Inferior parietal cortex (tissue), 1 donor: ENCODE results near the gene ISLR.

Source experiments
- DNase-seq: peaks from one replicate; pipeline ENCODE4 v3.0.0-alpha.2; 2016; ENCODE audit errors: extremely low spot score

The ISLR gene

DNA sequence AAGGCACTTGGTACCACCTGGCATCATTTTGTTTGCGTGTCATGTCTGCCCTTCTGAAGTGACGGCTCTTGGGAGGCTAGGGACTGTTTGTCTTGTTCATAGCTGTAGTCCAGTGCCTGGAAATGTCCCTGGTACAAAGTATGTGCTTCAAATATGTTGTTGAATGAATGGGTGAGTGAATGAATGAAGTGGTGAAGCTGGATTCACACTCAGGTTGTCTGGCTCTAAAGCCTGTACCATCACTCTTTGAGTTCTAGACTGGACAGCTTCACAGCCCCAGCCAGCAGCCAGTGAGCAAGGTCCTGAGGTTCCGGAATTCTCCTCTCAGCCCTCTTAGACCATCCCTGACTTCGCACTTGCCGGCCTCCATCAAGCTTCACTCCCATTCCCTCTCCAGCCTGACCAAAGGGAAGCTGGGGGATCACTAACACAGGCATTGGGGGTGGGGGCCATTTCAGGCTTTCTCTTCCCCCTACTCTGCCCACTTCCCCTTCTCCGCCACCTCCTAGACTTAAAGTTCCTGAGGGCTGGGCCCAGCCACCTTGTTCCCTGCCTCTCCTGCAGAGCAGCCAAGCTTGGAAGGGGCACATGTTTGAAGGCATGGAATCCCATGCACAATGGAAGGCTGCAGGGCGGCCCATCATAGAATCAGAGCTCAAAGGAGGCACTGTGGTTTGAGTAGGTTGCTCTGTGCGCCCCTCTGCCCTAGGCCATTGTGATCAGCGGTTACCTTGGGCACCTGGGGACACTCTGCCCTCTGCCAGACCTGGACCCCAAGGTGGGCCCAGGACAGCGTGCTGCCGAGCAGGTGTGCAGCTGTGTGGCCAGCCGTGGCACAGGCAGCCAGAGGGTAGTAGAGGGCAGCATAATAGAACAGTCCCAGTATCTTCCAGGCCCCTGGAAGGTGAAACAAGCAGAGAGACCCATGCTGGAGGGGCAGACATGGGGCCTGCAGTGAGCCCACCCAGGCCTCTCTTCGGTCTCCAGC, 21.4 kb downstream of the ISLR start:
- DNase-seq: no peak

DNA sequence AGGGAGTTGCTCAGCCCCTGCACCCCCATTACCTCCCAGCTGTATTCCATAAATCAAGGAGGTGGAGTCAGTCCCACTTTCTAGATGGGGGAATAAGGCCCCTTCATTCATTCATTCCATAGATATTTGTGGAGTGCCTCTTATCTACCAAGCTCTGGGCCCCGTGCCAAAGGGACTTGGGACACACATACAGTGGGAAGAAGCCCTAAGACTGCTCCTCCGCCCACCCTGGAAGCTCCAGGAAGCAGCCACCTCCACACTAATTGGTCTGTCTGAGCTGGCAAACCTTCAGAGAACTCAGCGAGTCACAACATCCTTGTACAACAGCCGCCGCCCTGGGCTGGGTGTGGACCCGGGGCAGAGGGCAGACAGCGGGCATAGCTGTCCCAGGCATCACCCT, 22.7 kb downstream of the ISLR start:
- no peak for DNase-seq

DNA sequence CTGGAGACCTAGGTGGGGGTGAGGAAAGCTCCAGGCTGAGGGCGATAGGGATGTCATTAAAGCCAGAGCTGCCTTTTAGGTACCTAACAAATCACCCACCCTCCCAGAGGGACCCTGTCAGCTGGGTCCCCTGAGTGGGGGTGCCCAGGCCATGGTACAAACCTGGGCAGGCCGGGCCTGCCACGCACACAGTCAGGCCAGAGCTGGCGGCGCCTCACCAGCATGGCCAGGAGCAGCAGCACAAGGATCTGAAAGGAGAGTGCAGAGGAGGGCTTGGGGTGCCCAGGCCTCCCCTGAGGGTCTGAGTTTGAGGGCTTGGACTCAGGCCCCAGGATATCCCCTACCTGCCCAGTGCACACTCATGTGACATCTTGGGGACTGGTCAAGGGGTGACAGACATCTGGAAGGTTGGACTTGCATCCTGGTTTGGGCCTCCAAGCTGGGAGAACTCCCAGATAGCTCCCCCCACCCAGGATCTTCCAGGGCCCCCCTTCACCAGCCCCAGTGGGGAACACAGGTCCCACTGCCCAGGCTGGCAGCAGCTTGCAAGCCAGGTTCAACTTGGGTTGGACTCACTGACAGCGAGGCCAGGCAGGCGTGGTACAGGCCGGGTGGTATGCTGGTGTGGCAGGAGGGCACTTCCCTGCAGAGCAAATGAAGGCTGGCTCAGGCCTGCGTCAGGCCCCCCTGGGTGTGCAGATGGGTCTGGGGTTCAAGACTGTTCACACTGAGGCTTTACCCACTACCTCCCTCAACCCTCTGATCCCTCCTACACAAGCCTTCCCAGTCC, 23.9 kb downstream of the ISLR start:
- no peak for DNase-seq

DNA sequence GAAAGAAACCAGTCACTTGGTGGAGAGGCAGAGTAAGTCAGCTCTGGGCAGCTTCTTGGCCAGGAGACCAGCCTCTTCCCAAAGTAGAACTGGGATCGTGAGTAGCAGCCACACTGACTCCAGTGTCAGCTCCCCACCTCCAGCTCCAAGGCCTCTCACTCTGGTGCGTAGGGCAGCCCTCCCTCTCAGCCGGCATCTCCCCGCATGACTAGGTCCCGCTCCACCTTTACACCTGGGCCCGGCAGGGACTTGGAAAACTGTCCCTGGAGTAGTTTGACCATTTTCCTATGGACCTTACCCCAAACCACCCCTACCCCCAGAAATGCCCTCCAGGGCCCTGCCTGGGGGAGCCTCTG, 25.8 kb downstream of the ISLR start:
- no peak for DNase-seq

DNA sequence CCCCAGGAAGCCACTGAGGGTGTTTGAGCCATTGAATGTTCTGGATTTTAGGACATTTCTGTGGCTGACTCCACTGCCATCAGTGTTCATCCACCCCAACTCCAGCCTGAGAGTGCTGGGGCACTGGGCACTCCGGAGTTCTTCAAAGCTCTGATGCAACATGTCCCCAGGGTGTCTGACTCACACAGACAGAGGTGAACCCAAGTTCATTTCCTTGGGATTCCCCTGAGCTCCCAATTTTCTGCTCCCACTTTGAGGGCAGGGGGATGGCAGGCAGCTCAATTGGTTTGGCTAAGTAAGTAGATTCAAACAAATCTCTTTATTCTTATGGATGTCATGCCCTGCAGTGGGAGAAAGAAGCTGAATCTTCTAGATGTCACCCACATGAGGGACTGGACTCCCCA, 26.9 kb downstream of the ISLR start:
- no peak for DNase-seq

DNA sequence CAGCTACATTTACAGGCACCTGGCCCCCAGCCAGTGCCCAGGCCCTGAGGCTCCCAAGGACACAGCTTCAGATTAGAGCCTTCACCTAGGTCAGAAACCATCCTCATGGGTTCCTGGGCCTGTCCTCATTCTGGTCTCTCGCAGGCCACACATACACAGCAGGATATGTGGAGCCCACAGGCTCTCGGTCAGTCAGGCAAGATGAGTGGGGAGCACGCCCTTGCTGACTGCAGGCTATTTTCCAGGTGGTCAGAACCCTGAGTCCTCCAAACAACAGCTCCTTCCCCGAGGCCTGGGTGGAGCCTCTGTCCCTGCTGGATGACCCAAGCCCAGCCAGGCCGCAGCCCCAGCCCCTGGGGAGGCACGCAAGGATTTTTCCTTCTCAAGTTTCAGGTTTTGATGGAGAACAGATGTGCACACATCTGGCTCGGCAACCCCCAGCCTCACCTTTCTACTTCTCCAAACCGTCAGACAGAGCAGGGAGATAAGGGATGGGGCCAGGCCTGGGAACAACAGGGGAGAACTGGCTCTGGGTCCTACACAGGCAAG, 27.4 kb downstream of the ISLR start:
- no peak for DNase-seq

DNA sequence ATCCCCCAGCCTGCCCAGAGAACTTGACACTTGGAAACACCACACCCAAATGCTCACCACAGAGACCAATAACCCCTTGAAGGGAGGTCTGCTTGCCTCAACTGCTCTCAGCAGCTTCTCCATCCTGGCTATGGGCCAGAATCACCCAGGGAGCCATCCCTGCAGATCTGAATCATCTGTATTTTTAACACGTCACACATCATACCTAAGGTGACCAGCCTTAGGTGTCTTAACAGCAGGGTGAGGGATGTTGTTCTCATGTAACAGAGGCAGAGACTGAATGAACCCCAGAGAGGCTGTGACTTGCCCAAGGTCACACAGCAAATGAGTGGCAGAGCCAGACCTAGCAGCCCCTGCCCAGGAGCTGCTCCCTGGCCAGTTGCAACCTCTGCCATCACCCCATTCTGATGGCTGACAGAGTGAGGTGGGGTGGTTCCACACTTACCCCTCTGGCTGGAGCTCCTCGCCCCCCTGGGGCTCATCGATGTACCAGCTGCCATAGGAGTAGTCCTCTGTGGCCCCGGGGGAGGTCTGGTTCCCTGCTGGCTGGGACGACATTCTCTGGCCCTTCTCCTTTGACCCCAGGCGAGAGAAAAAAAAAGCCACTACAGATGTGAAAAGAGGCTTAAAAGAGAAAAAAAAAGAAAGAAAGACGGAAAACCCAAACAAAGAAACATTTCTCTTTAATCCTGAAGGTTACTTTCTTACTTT, 28.4 kb downstream of the ISLR start:
- no peak for DNase-seq

DNA sequence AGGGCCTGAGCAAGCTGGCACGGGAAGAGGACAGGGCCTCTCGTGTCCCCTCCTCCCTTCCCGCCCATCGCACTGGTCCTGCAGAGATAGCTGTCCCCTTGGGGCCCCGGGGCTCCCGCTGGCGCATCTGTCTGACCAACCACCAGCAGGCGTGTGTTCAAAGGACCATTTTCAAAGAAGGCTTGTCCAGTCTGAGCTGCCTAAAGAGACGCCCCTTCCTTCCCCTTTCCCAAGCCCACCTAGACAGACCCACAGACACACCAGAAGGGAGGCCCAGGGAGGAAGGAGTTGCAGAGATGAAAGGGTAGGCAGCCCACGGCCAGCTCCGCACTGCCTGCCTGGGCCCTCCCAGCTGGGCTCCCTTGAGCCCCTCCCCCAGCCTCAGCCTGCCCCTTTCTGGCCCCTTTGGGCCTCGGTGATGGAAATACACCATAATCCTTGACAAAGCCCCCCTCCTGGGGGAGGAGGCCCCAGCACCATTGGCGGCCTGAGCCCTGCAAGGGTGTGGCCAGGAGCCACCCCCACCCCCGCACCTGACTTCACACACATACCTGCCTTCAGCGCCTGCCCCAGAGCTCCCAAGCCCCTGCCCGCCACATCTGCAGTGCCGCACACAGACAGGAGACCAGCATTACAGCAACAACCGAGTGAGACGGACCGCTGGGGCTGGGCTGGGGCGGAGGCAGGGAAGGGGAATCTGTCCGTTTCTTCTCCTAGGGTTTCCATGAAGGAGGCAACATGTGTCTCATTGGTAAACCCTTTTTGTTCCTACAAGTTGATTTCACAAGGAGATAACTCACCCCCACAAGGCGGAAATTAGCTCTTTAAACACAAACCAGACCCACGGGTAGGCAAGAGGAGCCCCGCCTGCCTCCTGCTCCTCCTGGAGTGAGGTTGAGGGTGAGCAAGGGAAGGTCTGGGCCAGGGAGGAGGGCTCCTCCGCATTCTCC, 29.2 kb downstream of the ISLR start, which contains the start of gene STRA6:
Gene STRA6 (minus strand): TSS at position 336 of the 950 bp plus-strand sequence. CDS start 520 bp downstream, outside the sequence.
- DNase-seq: no peak

DNA sequence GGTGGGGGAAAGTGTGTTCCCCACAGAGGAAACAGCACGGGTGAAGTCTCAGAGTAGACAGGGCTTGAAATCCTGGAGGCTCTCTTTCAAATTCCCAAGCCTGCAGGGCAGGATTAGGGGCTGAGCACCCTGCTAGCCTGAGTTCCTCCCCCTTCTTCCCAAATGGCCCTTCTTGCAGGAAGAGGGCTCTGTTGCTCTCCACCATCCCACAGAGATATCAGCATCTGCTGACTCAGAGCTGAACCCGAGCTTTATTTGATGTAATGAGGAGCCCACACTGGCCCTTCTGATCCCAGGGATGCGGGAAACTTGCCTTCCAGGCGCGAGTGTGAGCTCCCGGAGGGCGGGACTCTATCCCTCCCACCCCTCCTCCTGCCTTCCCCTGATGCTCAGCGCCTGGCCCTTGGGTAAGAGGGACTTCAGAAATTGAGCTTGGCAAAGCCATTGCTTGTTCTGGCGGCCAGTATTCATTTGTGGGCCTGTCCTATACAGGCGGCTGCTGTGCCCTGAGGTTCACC, 30.5 kb downstream of the ISLR start:
- no peak for DNase-seq

DNA sequence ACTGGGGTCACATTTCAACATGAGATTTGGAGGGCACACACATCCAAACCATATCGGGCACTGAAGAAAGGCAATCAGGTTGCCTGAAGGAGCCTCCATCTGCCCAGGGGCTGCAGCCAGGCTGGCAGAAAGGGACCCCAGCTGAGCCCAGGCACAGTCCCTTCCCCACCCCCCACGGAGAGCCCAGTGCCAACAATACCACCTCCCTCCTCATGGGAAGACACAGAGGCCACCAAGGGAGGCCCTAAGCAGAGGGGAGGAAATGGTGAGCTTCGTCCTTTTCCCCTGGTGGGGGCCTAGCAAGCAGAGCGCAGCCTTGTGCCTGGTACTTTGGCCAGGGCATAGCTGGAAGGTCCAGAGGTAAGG, 32.1 kb downstream of the ISLR start:
- DNase-seq: no peak

DNA sequence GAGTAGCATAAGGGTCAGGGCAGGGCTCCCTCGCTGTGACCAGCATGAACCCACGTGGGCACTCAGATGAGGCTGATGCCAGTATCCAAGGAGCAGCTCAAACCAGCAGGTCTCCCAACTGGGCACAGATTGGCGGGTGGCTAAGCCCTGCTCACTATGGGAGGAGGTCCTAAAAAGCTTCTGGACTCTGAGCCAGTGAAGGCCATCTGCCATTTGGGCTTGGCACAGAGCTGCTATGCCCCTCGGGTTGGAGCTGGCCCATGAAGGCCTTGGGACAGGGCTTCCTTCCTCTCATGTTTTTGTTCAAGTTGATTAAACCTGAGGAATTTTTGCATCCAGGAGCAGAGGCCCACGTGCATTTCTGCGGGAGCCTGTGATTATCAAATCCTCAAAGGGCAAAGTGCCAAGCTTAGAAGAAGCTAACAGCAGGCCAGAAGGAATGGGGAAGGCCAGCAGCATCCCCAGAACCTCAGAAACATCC, 33.3 kb downstream of the ISLR start:
- no peak for DNase-seq

DNA sequence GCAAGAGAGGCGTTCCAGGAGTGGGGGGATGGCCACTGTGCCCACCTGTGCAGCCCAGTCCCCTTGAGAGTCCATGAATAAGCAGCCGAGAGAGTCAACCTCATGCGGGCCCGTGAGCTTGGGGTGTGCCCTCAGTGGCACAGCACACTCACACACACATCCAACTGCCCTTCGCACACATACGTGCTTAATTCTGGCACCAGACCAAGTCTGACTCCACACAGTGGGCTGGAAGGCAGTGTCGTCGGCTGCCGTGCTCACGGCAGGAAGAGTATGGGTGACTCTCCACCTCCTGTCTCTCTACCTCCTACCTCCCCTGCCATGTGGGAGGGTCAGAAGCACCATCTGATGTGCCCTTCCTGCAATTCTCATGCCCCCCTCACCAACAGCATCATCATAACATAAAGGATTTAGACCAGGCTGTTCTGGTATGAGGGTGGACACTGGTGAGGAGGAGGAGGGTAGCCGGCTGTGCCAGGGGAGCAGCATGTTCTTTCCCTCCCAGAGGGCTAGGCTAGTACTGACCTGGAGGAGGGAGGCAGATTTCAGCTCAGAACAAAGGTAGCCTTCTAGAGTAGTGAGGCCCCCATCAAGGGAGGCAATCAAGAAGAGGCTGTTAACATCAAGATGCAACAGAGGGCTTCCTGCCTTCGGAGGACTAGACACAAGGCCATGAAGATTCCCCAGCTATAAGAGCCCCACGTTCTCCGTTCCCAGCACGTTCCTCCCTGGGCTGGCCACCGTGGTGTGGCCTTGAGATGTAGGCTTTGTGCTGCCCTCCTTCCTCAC, 34.3 kb downstream of the ISLR start:
- no peak for DNase-seq

DNA sequence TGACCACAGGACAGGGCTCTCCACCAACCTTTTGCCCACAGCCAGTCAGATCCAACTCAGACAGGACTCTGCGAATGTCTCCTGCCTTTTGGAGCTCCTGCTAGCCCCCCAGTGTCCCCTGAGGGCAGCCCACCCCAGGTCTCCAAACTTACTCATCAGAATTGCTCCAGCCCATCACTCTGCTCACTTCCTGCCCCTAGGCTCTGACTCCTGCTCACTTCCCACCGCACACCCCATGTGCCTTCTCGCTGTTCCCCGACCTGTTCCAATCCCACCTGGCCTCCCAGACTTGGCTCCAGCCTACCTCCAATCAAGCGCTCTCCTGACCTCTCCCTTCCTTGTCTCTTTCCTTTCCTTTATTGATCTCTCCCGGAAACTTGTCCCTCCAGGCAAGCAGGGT, 35.0 kb downstream of the ISLR start:
- DNase-seq: no peak

DNA sequence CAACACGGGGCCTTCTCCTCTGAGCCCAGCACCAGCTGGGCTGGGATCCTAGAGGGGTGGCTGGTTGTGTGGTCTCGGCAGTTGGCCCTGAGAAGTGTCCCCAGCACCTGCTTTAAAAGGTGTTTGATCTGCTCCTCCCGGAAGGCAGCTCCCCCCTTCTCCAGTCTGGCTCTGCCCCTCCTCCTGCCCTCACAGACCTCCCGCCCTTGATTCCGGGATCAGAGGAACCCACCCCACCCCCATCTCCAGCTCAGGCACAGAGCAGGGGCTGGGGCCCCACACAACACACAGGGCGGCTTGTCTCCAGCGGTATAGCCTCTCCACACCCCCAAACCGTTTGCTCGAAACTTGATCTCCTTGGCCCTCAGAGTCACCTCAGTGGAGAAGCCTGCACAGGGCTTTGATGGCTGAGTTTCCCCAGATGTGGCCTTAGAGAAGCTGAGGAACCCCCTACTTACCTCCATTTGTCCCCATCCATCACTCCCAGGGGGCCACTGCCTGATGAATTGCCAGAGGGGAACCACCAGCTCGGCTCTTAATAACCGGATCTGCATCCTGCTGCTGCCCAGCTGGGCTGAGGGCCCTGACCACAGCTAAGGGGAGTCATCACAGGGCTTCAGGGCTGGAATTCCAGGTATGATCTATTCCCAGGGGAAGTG, 35.5 kb downstream of the ISLR start:
- no peak for DNase-seq

DNA sequence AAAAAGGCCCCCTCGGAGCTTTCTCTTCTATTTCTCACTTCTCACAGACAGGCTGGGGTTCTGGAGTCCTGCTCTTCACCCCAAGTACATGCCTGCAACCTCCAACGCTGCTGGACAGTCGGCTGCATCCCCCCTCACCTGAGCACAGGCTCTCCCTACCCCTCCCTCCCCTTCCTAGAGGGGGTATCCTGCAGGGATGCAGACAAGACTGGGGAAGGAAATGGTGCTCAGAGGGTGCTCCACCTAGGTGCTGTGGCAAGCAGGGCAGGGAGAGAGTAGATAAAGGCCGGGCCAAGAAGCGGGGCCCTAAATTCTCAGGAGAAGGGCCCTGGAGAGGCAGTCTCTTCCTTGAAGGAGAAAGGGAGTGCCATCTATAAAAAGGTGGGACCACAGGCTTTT, 36.0 kb downstream of the ISLR start:
- no peak for DNase-seq

DNA sequence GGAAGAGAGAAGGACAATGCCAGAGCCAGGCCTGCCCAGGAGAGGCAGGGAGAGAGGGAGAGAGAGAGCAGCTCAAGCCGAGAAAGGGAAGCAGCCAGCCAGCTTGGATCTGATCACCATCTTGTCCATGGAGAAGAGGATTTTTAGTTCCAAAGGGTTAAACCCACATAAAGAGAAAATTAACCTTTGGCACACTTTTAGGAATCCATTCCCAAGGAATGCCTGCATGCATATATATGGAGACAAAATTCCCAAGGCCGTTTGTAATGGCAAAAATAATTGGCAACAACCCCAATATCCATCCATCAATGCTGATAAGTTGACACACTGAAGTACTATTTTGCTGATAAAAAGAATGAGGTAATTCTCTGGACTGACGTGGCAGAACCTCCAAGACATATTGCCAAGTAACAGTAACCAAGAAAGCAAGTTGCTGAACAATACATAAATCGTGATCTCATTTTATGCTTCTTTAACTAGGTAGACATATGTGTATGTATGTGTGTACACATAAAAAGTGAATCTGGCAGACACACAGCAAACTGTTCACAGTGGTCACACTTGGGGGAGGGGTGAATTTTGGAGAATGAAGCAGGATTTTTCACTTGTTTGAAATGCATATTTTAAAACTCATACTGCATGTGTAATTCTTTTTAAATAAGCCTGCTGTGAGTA, 36.6 kb downstream of the ISLR start:
- DNase-seq: no peak

DNA sequence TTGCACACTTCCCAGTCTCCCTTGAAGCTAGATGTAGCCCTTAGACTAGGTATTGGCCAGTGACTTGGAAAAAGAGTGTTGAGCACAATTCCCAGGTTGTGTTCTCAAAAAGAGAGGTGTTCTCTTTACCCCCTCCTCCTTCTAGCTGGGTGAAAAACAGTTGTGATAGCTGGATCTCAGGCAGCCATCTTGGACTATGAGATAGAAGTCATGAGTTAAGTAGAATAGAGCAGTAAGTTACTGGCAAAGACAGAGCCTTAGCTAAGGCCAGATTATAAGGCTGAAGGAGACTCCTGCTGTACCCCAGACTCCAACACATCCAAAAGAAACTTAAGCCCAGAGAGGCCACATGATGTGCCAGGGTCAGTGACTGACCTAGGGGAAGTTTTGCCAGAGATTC, 37.2 kb downstream of the ISLR start:
- no peak for DNase-seq

DNA sequence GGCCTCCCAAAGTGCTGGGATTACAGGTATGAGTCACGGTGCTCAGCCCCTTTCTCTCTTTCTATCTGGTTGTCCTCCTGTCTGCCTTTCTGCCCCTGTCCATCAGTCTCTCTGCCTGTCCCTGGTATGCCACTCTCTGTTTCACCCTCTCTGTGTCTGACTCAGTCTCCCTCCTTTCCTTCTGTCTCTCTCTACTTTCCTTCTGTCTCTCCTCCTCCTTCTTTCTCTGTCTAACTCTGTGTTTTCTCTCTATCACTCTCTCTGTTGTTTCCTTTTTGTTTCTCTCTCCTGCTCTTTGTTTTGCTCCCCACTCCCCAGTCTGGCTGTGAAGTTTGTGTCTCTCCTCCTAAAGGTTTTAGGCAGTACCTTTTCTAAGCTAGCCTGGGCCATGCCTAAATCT, 38.1 kb downstream of the ISLR start:
- DNase-seq: no peak

DNA sequence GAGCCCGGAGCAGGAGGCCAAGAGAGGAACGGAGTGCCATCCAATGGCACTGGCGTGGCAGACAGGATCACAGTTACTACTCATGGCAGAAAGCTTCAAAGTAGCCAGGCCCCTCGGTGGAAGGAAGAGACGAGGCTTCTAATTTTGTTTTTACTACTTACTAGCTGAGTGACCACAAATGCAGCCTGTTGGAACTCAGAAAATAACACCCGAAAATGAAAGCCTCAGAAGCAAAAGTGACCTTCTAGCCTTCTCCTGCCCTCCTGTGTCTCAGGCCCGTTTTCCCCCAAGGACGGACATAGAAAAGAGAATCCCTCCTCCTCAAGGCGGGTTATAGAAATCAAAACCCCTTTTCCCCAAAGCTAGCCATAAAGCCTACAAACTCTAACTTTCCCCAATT, 39.0 kb downstream of the ISLR start:
- DNase-seq: no peak
